NB4 (cell line): ENCODE results near the gene MYH10.

Experiments used
- MYC ChIP-seq: IDR thresholded peaks from 2 replicates; pipeline ENCODE4 v1.6.1; 2011; ENCODE audit warnings: low read depth, low read length
- POLR2A ChIP-seq: IDR thresholded peaks from 2 replicates; pipeline ENCODE4 v1.6.1; 2011; ENCODE audit warnings: mild to moderate bottlenecking; ENCODE audit not compliant: insufficient read length; ENCODE audit errors: extremely low read depth
- TF ChIP-seq, protein P1 (sequence below): IDR thresholded peaks from one replicate; pipeline ENCODE4 v1.5.1; 2012; ENCODE audit warnings: low read depth, low read length
- TF ChIP-seq, protein P2 (sequence below): IDR thresholded peaks from 2 replicates; pipeline ENCODE4 v1.6.1; 2011; ENCODE audit warnings: low read depth, low read length

DNA sequence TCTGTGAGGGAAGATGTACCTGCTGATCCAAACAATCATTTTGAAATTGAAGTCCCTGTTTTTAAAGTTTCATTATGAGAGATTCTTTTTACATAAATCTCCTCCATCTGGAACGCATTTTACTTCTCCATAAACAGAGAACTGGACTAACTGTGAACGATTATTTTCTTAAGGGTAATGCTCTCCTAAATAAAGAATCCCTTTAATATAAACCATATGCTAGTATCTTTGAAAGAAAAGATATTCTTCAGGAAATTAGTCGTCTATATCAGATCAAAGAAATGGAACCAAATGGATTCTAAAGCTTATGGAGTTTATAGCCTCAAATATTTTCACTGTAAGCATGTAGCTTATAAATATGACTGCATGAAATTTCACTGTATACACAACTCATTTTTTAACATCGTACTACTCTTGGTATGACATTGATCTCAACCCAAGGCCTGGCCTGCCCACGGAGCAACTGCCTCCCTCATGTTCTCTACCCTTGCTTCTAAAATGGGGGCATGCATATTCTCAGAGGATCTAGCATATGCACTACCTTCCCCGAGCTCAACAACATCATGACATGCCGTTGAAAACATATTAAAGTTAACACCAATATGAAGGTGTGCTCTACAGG is 66.4 kb downstream of the MYH10 start:
- TF ChIP-seq POLR2A (no peak), MYC (no peak)
- TF ChIP-seq, protein P1, sequence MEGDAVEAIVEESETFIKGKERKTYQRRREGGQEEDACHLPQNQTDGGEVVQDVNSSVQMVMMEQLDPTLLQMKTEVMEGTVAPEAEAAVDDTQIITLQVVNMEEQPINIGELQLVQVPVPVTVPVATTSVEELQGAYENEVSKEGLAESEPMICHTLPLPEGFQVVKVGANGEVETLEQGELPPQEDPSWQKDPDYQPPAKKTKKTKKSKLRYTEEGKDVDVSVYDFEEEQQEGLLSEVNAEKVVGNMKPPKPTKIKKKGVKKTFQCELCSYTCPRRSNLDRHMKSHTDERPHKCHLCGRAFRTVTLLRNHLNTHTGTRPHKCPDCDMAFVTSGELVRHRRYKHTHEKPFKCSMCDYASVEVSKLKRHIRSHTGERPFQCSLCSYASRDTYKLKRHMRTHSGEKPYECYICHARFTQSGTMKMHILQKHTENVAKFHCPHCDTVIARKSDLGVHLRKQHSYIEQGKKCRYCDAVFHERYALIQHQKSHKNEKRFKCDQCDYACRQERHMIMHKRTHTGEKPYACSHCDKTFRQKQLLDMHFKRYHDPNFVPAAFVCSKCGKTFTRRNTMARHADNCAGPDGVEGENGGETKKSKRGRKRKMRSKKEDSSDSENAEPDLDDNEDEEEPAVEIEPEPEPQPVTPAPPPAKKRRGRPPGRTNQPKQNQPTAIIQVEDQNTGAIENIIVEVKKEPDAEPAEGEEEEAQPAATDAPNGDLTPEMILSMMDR = no peak
- TF ChIP-seq, protein P2, sequence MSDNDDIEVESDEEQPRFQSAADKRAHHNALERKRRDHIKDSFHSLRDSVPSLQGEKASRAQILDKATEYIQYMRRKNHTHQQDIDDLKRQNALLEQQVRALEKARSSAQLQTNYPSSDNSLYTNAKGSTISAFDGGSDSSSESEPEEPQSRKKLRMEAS = no peak
